HepG2 (cell line): ENCODE results near the gene NUDT8. TPM values are rescaled to one million over a fixed set of nuclear protein-coding genes. Genes with fewer than 3 reads are reported as not detected.

Experiments
- ARID2 ChIP-seq: sonication (generic); formaldehyde crosslinking; IDR thresholded peaks from 2 replicates; pipeline ENCODE4 v1.8.1; 2022; ENCODE audit warnings: mild to moderate bottlenecking, missing genetic modification reagents, borderline replicate concordance
- CREM ChIP-seq, 2 experiments: sonication (generic) in 1 of 2; formaldehyde crosslinking in 1 of 2; IDR thresholded peaks; 2 replicates each; pipeline versions ENCODE4 v1.4.0 to v1.6.1; 2016 to 2020; ENCODE audit warnings: antibody characterized with exemption in 1 of 2, mild to moderate bottlenecking in 1 of 2, missing genetic modification reagents in 1 of 2
- DDIT3 ChIP-seq: sonication (generic); formaldehyde crosslinking; IDR thresholded peaks from 2 replicates; pipeline ENCODE4 v1.4.0; 2020; ENCODE audit warnings: mild to moderate bottlenecking, missing genetic modification reagents
- HDAC1 ChIP-seq: sonication (generic); formaldehyde crosslinking; IDR thresholded peaks from 2 replicates; pipeline ENCODE4 v1.5.1; 2020; ENCODE audit warnings: mild to moderate bottlenecking, missing genetic modification reagents
- MTERF4 ChIP-seq: sonication (generic); formaldehyde crosslinking; IDR thresholded peaks from 2 replicates; pipeline ENCODE4 v1.8.0; 2023; ENCODE audit warnings: mild to moderate bottlenecking, missing genetic modification reagents
- MYNN ChIP-seq: sonication (generic); formaldehyde crosslinking; IDR thresholded peaks from 2 replicates; pipeline ENCODE4 v1.4.0; 2020; ENCODE audit warnings: mild to moderate bottlenecking, low read depth, missing genetic modification reagents
- NFE2L2 ChIP-seq: fragments of 150-350 bp; IDR thresholded peaks from 2 replicates; pipeline ENCODE4 v1.6.1; 2014; ENCODE audit warnings: low read length
- TRIM22 ChIP-seq: fragments of 450-650 bp; IDR thresholded peaks from 2 replicates; pipeline ENCODE4 v1.6.1; 2017
- ZBTB39 ChIP-seq: sonication (generic); formaldehyde crosslinking; IDR thresholded peaks from 2 replicates; pipeline ENCODE4 v1.5.0; 2020; ENCODE audit warnings: missing genetic modification reagents
- ZBTB40 ChIP-seq, 2 experiments: fragments of 450-650 bp in 1 of 2; sonication (generic) in 1 of 2; formaldehyde crosslinking in 1 of 2; IDR thresholded peaks; 2 replicates each; pipeline versions ENCODE4 v1.6.1 to v1.8.0; 2016 to 2022; ENCODE audit warnings: antibody characterized with exemption in 1 of 2, mild to moderate bottlenecking in 1 of 2, missing genetic modification reagents in 1 of 2
- ZNF124 ChIP-seq: sonication (generic); formaldehyde crosslinking; IDR thresholded peaks from 2 replicates; pipeline ENCODE4 v1.4.0; 2020; ENCODE audit warnings: missing genetic modification reagents
- polyA plus RNA-seq, 8 experiments: library from polyadenylated mRNA; depleted of rRNA in 3 of 8; stranded (reverse) in 7 of 8; unstranded in 1 of 8; fragments of >200 nt; fragmentation: Illumina TruSeq in 4 of 8; extraction: Trizol in 4 of 8; gene quantifications; 2 replicates each; pipeline versions ENCODE4 v1.2.1 to v1.2.3, GENCODE V29; 2011 to 2016; ENCODE audit warnings: low read depth in 4 of 8, missing spikeins in 1 of 8, mixed read lengths in 1 of 8; ENCODE audit not compliant: insufficient read depth in 1 of 8
- total RNA-seq, 5 experiments: library from RNA; depleted of rRNA; stranded (reverse); fragments of >200 nt; fragmentation: Illumina TruSeq; extraction: Trizol; gene quantifications; 2 replicates each; pipeline ENCODE4 v1.2.3, GENCODE V29; 2016; ENCODE audit warnings: low read depth in 1 of 5

The NUDT8 gene
- total and polyA plus RNA-seq, 2 of the 13 experiments (the other 11 are each of a cell fraction or from before 2014, with no cell fraction given) = 6.7 to 25.8 TPM

- TF ChIP-seq ZBTB40 (IDR thresholded peaks at IDR 0.05) = no peak
- TF ChIP-seq ZBTB40 (CRISPR knock-in tag; IDR thresholded peaks at IDR 0.05) = peak; percentile 60; the same call in 1 of the 2 replicates
- peak; percentile 84 for TF ChIP-seq HDAC1
- no peak for TF ChIP-seq CREM (IDR thresholded peaks at IDR 0.05)
- TF ChIP-seq CREM (CRISPR knock-in tag; IDR thresholded peaks at IDR 0.05) = no peak
- TF ChIP-seq NFE2L2 = no peak
- peak; percentile 26; the same call in 1 of the 2 replicates for TF ChIP-seq ARID2 (CRISPR knock-in tag)
- no peak for TF ChIP-seq ZBTB39
- peak; percentile 47 for TF ChIP-seq ZNF124
- no peak for TF ChIP-seq DDIT3 (CRISPR knock-in tag)
- no peak for TF ChIP-seq MTERF4 (CRISPR knock-in tag)
- peak; percentile 83; the same call in 1 of the 2 replicates for TF ChIP-seq MYNN (CRISPR knock-in tag)
- no peak for TF ChIP-seq TRIM22
Measured at GRCh38 chr11:67629386-67630227, at the start of gene NUDT8 (continued).
